GM21619 (cell line): Measurements from ENCODE around the gene TTC17.

ENCODE experiments used
- ATAC-seq: cut with Tn5 transposase; IDR thresholded peaks from one replicate; pipeline ENCODE4 v1.9.1; 2021; ENCODE audit not compliant: unreplicated experiment

TTC17 gene

DNA sequence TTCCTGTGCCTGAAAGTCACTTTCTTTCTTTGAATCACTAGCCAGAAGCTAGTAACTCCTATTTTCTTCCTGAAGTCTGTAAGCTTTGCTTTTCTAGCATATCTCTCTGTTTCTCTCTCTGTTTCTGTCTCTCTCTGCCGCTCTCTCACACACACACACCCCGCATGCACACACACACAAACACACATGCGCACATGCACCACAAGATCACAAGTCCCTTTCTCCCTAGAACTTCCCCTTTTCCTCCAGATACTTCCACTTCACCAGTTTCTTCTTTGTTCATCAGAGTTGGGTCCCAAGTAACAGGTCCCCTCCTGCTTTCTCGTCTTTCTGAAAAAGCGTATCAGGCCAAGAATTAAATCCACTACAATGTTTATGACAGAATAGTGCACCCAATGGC lies 173.3 kb downstream of the TTC17 start:
- ATAC-seq, result no peak

DNA sequence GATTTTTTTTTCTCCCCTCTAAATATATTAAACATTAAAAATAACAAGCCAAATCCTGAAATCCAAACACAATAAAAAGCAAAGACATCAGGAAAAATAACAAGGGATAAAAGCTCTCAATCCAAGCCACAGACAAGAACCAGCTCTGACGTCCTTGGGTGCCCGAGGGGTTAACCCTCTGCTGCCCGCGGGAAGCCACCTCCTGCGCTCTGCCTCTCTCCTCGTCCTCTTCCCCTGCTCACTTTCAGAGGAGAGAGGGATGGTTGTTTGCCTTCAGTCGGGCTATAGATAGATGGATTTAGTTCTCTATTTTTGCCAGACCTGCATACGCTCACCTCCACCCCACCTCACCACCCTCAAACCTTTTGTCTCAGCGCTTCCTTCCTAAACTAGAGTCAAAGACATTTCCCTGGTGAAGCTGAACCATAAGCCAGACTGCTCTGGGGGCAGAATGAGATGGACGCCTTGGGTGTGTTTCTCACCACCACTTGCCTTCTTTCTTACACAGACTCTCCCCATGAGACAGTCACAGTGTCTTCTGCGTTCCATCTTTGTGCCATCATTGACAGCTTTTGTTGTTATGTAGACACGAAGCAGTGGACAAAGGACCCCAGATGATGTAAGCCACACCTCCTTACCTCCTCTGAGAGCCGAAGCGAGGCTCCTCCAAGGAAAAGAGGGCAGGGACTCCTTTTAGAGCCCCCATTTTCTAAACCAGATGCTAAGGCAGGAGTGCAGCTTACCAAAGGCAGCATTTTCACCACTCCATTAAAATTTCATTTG lies 179.3 kb downstream of the TTC17 start:
- ATAC-seq, result no peak

DNA sequence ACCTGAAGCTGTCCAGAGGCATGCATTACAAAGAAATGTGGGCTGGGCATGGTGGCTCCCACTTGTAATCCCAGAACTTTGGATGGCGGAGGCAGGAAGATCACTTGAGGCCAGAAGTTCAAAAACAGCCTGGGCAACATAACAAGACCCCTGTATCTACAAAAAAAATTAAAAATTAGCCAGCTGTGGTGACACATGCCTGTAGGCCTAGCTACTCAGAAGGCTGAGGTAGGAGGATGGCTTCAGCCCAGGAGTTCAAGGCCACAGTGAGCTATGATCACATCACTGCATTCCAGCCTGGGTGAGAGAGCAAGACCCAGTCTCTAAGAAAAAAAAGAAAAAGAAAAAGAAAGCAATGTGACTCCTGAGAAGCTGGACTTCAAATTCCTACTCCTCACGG lies 183.3 kb downstream of the TTC17 start:
- no peak for ATAC-seq

DNA sequence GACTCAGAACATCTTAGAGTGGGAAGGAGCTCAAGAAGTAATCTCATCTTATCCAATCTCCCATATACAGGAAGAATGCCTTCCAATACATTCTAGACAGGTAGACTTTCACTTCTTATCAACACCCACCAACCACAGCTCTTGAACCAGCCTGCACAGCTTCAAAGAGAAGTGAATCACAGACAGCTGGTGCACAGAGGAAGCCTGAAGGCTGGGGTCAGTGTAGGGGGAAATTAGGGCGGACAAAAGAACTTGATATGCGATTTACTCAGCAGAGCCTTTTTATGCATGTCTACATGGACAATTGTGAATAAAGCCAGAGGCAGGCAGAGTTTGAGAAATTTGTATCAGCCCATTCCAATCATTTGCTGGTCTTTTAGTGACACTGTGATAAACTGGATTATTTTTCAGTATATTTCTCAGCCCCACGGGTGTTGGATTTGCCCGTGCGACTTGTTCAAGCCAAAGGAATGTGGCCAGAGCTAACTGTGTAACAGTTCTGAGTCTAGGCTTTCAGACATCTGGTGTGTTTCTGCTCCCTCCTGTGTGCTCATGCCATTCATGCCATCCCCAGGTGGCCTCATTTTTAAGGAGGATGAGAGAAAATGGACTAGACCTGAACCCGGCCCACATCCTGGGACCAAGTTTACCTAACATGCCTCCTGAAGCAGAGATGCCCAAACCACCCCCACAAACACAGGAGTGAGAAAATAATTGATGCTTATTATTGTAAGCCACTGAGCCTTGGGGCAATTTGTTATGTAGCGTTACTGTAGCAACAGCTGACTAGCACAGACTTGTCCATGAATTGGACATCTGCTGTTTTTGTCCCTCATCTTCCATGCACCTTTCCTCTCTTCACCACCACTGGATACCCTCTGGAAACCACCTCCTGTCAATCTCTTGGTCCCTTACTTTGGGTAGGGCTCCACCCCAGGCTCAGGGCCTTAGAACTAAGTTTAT lies 184.3 kb downstream of the TTC17 start:
- ATAC-seq, result no peak
